CD8-positive, alpha-beta memory T cell (primary cell): ENCODE measurements around the gene NCBP3. TPM values are rescaled to one million over a fixed set of nuclear protein-coding genes. Genes with fewer than 3 reads are reported as not detected.
"Not testable (repeated sequence)": the region's sequence is repeated elsewhere in the genome, so short reads cannot be mapped to it uniquely, and the experiment has no call there.

Source experiments
- CTCF ChIA-PET: fragments of 350-600 bp; sonication (Branson Sonifier 250); formaldehyde crosslinking; loops from one replicate; lab custom pipeline; 2021; ENCODE audit warnings: antibody characterized with exemption; lab: Charles Lee
- POLR2A ChIA-PET: fragments of 350-600 bp; sonication (Branson Sonifier 250); formaldehyde crosslinking; loops from one replicate; lab custom pipeline; 2021; ENCODE audit warnings: antibody characterized with exemption; lab: Charles Lee
- DNase-seq, 5 donors: peaks; one replicate each; pipeline versions ENCODE4 v3.0.0 to v3.0.0-alpha.2; 2020 to 2022; ENCODE audit warnings: mixed read lengths in 1 of 5
- H3K27ac ChIP-seq: one replicate; pipeline ENCODE4 v1.7.0; 2013; ENCODE audit warnings: low read depth, mild to moderate bottlenecking, low read length, moderate library complexity
- H3K27me3 ChIP-seq: 2 replicates; pipeline ENCODE4 v1.7.0; 2013; ENCODE audit warnings: low read length, mild to moderate bottlenecking; ENCODE audit not compliant: insufficient read depth, poor library complexity, severe bottlenecking
- H3K36me3 ChIP-seq: 2 replicates; pipeline ENCODE4 v1.7.0; 2013; ENCODE audit warnings: mild to moderate bottlenecking, low read length, moderate library complexity; ENCODE audit not compliant: insufficient read depth
- H3K4me1 ChIP-seq: 2 replicates; pipeline ENCODE4 v1.7.0; 2013; ENCODE audit warnings: mild to moderate bottlenecking, low read length, moderate library complexity; ENCODE audit not compliant: insufficient read depth
- H3K4me3 ChIP-seq: 2 replicates; pipeline ENCODE4 v1.7.0; 2013; ENCODE audit warnings: mild to moderate bottlenecking, low read length
- H3K9me3 ChIP-seq: 2 replicates; pipeline ENCODE4 v1.7.0; 2013; ENCODE audit warnings: mild to moderate bottlenecking, low read length
- H3K27ac Mint-ChIP-seq, 8 donors: one replicate each; pipeline ENCODE4 v1.8.0; 2020 to 2021; ENCODE audit warnings: mixed read lengths in 8 of 8, mild to moderate bottlenecking in 6 of 8, inconsistent platforms in 3 of 8, moderate library complexity in 3 of 8
- H3K27me3 Mint-ChIP-seq, 2 donors: one replicate each; pipeline ENCODE4 v1.8.0; 2020 to 2021; ENCODE audit warnings: mixed read lengths in 2 of 2, mild to moderate bottlenecking in 1 of 2, moderate library complexity in 1 of 2
- H3K36me3 Mint-ChIP-seq, 3 donors: one replicate each; pipeline ENCODE4 v1.8.0; 2020 to 2021; ENCODE audit warnings: mixed read lengths in 3 of 3, inconsistent platforms in 1 of 3, mild to moderate bottlenecking in 1 of 3
- H3K4me1 Mint-ChIP-seq, 3 donors: one replicate each; pipeline ENCODE4 v1.8.0; 2020 to 2021; ENCODE audit warnings: mixed read lengths in 3 of 3, inconsistent platforms in 1 of 3, mild to moderate bottlenecking in 1 of 3
- H3K4me3 Mint-ChIP-seq, 7 donors: one replicate each; pipeline ENCODE4 v1.8.0; 2020 to 2021; ENCODE audit warnings: mixed read lengths in 7 of 7, mild to moderate bottlenecking in 6 of 7, moderate library complexity in 4 of 7, inconsistent platforms in 2 of 7
- H3K9me3 Mint-ChIP-seq, 5 donors: one replicate each; pipeline ENCODE4 v1.8.0; 2020 to 2022; ENCODE audit warnings: mixed read lengths in 5 of 5, mild to moderate bottlenecking in 3 of 5, moderate library complexity in 2 of 5, inconsistent platforms in 1 of 5
- polyA plus RNA-seq: library from polyadenylated mRNA; unstranded; fragments of 300-500 nt; fragmentation: Illumina TruSeq; gene quantifications from one replicate; pipeline ENCODE4 v1.2.3, GENCODE V29; 2021
- total RNA-seq, 2 experiments: library from RNA; stranded (reverse); gene quantifications; one replicate each; pipeline ENCODE4 v1.2.3, GENCODE V29; 2021

NCBP3 gene
- total and polyA plus RNA-seq, 3 experiments from 2014 or later: 18.0 to 42.0 (median 39.9) TPM

DNA sequence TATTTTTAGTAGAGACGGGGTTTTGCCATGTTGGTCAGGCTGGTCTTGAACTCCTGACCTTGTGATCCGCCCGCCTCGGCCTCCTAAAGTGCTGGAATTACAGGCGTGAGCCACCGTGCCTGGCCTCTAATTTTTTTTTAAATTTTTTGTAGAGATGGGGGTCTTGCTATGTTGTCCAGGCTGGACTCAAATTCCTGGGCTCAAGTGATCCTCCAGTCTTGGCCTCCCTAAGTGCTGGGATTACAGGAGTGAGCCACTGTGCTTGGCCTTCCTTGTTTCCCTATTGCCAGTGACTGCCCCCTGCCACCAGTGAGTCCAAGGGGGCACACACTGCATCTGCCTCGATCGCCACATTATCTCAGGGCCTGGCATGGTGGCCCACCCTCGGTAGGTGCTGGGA, 51.9 kb downstream of the NCBP3 start:
- DNase-seq, H3K27me3 ChIP-seq, H3K9me3 Mint-ChIP-seq, POLR2A ChIA-PET, H3K36me3 ChIP-seq, H3K9me3 ChIP-seq, H3K27me3 Mint-ChIP-seq, CTCF ChIA-PET, H3K4me3 ChIP-seq: not testable (repeated sequence)
- Mint-ChIP-seq H3K36me3 (peaks cover 0 to 27% (median 0%) of the 10 kb centered on the region in 3 donors), H3K4me3 (peak overlapping the region in 3 of 7 donors; percentile 12 to 77 (median 76)), H3K4me1 (peaks cover 61 to 86% (median 74%) of the 10 kb centered on the region in 3 donors), H3K27ac (peak overlapping the region; percentile 54 to 100 (median 98))
- Histone ChIP-seq H3K27ac (peak overlapping the region; percentile 62), H3K4me1 (peaks cover 30% of the 10 kb centered on the region)

DNA sequence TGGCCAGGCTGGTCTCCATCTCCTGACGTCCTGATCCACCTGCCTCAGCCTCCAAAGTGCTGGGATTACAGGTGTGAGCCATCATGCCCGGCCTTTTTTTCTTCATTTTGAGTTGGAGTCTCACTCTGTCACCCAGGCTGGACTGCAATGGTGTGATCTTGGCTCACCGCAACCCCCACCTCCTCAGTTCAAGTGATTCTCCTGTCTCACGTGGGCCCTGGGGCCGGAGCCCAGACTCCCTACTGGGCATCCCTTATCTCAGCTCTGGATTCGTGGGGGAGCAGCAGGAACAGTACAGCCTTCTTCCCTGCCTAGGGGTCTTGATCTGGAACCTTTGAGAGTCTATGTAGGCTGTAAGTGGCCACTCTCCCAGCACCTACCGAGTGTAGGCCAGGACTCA, 52.8 kb downstream of the NCBP3 start:
- CTCF ChIA-PET, H3K9me3 Mint-ChIP-seq, DNase-seq, H3K27me3 ChIP-seq, H3K27ac ChIP-seq, H3K4me3 ChIP-seq, H3K9me3 ChIP-seq, H3K27me3 Mint-ChIP-seq, H3K4me3 Mint-ChIP-seq, POLR2A ChIA-PET, H3K36me3 ChIP-seq: not testable (repeated sequence)
- Mint-ChIP-seq H3K4me1 (peaks cover 56 to 85% (median 69%) of the 10 kb centered on the region in 3 donors), H3K36me3 (peaks cover 0 to 20% (median 0%) of the 10 kb centered on the region in 3 donors), H3K27ac (peak overlapping the region in 6 of 8 donors; percentile 24 to 98 (median 70))
- peaks cover 36% of the 10 kb centered on the region for H3K4me1 ChIP-seq

DNA sequence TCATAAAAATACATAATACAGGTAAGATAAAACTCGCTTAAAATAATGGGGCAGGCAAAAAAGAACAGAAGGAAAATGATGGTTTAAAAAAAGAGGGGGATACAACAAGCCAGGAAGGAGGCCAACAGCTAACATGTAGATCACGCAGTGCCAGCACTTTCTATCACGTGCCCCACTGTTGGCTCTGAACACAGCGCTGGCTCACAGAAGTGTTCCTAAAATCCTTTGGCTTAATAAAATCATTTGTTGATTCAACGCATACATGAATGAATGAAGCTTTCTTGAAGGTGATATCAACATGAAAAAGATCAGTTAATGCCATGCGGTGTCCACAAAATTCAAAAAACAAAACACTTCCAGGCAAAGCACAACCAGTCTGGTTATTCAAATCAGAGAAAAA, 53.6 kb downstream of the NCBP3 start:
- Mint-ChIP-seq H3K9me3 (no peaks in the 10 kb centered on the region), H3K27me3 (no peaks in the 10 kb centered on the region), H3K27ac (peak overlapping the region in 5 of 8 donors; percentile 2 to 90 (median 61)), H3K4me3 (peak overlapping the region in 1 of 7 donors; percentile 27), H3K4me1 (peaks cover 56 to 85% (median 69%) of the 10 kb centered on the region in 3 donors), H3K36me3 (peaks cover 0 to 20% (median 0%) of the 10 kb centered on the region in 3 donors)
- no peak overlapping the region for H3K4me3 ChIP-seq
- POLR2A ChIA-PET: no interaction called here
- no peak overlapping the region for H3K27ac ChIP-seq
- no peaks in the 10 kb centered on the region for H3K27me3 ChIP-seq
- DNase-seq: no peak
- peaks cover 41% of the 10 kb centered on the region for H3K4me1 ChIP-seq
- no peaks in the 10 kb centered on the region for H3K9me3 ChIP-seq
- H3K36me3 ChIP-seq: no peaks in the 10 kb centered on the region
- CTCF ChIA-PET: interaction anchor here (1.5 to 1.7 kb wide), 2 partner anchors 8 to 55 kb away, joined by 3 to 6 read pairs; partner anchors contain the start of gene ITGAE

DNA sequence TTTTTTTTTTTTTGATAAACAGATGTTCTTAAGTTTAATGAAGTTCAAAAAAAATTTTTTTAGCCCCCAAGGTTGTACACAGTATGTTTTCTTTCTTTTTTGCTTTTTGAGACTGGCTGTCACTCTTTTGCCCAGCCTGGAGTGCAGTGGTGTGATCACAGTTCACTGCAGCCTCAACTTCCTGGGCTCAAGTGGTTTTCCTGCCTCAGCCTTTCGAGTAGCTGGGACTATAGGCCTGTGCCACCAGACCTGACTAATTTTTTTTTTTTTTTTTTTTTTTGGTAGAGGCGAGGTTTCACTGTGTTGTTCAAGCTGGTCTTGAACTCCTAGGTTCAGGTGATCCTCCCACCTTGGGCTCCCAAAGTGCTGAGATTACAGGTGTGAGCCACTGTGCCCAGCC, 57.8 kb downstream of the NCBP3 start:
- peak in 2 of 5 donors; percentile 57 to 72 for DNase-seq
- Histone ChIP-seq H3K36me3 (no peaks in the 10 kb centered on the region), H3K4me3 (no peak overlapping the region), H3K4me1 (peaks cover 15% of the 10 kb centered on the region), H3K9me3 (no peaks in the 10 kb centered on the region), H3K27ac (no peak overlapping the region), H3K27me3 (no peaks in the 10 kb centered on the region)
- H3K27ac Mint-ChIP-seq: peak overlapping the region; percentile 26 to 87 (median 74)
- H3K27me3 Mint-ChIP-seq: no peaks in the 10 kb centered on the region
- H3K36me3 Mint-ChIP-seq: peaks cover 0 to 16% (median 0%) of the 10 kb centered on the region in 3 donors
- H3K4me3 Mint-ChIP-seq: peak overlapping the region; percentile 3 to 78 (median 60)
- no peaks in the 10 kb centered on the region for H3K9me3 Mint-ChIP-seq
- peaks cover 38 to 72% (median 53%) of the 10 kb centered on the region in 3 donors for H3K4me1 Mint-ChIP-seq
- POLR2A ChIA-PET: interaction anchor here (0.6 to 1.5 kb wide), 7 partner anchors 10 to 106 kb away, joined by 3 to 11 read pairs (median 4); no protein-coding TSS in a partner anchor
- CTCF ChIA-PET: interaction anchor here (0.6 to 2.8 kb wide), 4 partner anchors 22 to 941 kb away, joined by 3 to 11 read pairs (median 6); no protein-coding TSS in a partner anchor

DNA sequence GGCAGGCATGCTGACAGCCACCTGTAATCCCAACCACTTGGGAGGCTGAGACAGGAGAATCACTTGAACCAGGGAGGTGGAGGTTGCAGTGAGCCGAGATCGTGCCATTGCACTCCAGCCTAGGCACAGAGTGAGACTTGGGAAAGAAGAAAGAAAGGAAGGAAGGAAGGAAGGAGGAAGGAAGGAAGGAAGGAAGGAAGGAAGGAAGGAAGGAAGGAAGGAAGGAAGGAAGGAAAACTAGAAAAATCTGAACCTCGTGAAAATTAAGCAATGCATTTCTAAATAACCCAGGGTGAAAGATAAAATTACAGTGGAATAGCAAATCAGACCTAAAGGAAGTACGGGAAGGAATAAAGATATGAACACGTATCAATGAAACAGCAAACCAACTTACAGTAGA, 60.7 kb downstream of the NCBP3 start:
- peaks cover 28 to 50% (median 38%) of the 10 kb centered on the region in 3 donors for H3K4me1 Mint-ChIP-seq
- peaks cover 12% of the 10 kb centered on the region for H3K4me1 ChIP-seq
- CTCF ChIA-PET, H3K9me3 ChIP-seq, POLR2A ChIA-PET, H3K27me3 ChIP-seq, H3K9me3 Mint-ChIP-seq, H3K4me3 Mint-ChIP-seq, H3K27ac ChIP-seq, H3K27me3 Mint-ChIP-seq, H3K36me3 ChIP-seq, DNase-seq, H3K4me3 ChIP-seq: not testable (repeated sequence)
- peaks cover 0 to 14% (median 0%) of the 10 kb centered on the region in 3 donors for H3K36me3 Mint-ChIP-seq
- peak overlapping the region in 3 of 8 donors; percentile 14 to 66 (median 66) for H3K27ac Mint-ChIP-seq

DNA sequence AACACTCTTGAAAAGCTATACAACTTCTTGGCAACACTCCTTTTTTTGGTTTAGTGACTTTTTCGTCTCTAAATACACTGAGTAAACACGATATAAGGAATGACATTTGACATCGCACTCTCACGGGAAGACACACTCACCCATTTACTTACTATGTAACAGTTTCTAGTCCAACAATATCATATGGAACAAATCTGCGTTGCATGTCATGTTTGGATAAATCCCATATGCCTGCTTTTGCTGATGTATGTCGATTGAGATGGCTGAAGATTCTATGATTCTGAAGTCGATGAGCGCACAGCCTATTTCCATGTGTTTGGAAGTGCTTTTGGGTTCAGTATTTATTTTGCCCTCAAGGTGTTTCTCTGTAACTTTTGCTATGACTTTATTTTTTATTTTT, 63.3 kb downstream of the NCBP3 start:
- H3K9me3 ChIP-seq: no peaks in the 10 kb centered on the region
- ChIA-PET POLR2A (no interaction called here), CTCF (interaction anchor here (0.9 kb wide), 1 partner anchor 44 kb away, joined by 3 read pairs; no protein-coding TSS in a partner anchor)
- H3K27me3 Mint-ChIP-seq: peaks cover 0 to 1% of the 10 kb centered on the region in 2 donors
- no peaks in the 10 kb centered on the region for H3K27me3 ChIP-seq
- H3K27ac ChIP-seq: no peak overlapping the region
- H3K27ac Mint-ChIP-seq: peak overlapping the region in 1 of 8 donors; percentile 43
- no peak overlapping the region for H3K4me3 Mint-ChIP-seq
- H3K9me3 Mint-ChIP-seq: no peaks in the 10 kb centered on the region
- peaks cover 0 to 13% (median 0%) of the 10 kb centered on the region in 3 donors for H3K36me3 Mint-ChIP-seq
- no peak for DNase-seq
- H3K4me3 ChIP-seq: no peak overlapping the region
- H3K36me3 ChIP-seq: no peaks in the 10 kb centered on the region
- H3K4me1 Mint-ChIP-seq: peaks cover 11 to 28% (median 18%) of the 10 kb centered on the region in 3 donors
- H3K4me1 ChIP-seq: peaks cover under 1% of the 10 kb centered on the region

DNA sequence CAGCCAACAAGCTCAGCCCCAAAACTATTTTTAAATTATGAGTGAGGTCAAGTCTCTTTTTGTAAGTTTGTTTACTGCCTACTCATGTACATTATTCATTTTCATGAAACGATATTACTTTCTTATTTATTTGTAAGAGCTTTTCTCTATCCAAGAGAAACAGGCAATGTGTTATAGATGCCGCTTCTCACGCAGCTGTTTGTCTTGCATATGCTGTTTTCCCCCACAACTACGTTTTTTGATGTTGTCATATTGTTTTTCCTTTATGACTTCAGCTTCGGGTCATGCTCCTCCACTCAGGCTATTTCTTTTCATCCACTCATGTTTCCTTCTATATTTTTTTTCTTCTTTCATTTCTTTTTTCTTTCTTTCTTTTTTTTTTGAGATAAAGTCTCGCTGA, 65.1 kb downstream of the NCBP3 start:
- peak overlapping the region in 1 of 8 donors; percentile 14 for H3K27ac Mint-ChIP-seq
- H3K4me3 Mint-ChIP-seq: no peak overlapping the region
- H3K27me3 Mint-ChIP-seq: peaks cover 0 to 1% of the 10 kb centered on the region in 2 donors
- H3K4me1 Mint-ChIP-seq: peaks cover 5 to 16% (median 8%) of the 10 kb centered on the region in 3 donors
- no peak overlapping the region for H3K27ac ChIP-seq
- DNase-seq: no peak
- no peaks in the 10 kb centered on the region for H3K36me3 ChIP-seq
- no peaks in the 10 kb centered on the region for H3K4me1 ChIP-seq
- no peaks in the 10 kb centered on the region for H3K9me3 Mint-ChIP-seq
- POLR2A ChIA-PET: interaction anchor here (0.6 to 0.7 kb wide), 2 partner anchors 37 to 777 kb away, joined by 3 to 4 read pairs; no protein-coding TSS in a partner anchor
- H3K9me3 ChIP-seq: no peaks in the 10 kb centered on the region
- H3K4me3 ChIP-seq: no peak overlapping the region
- no peaks in the 10 kb centered on the region for H3K27me3 ChIP-seq
- H3K36me3 Mint-ChIP-seq: peaks cover 0 to 12% (median 0%) of the 10 kb centered on the region in 3 donors
- CTCF ChIA-PET: interaction anchor here (1.0 to 3.1 kb wide), 4 partner anchors 11 to 43 kb away, joined by 3 to 15 read pairs (median 4); no protein-coding TSS in a partner anchor

DNA sequence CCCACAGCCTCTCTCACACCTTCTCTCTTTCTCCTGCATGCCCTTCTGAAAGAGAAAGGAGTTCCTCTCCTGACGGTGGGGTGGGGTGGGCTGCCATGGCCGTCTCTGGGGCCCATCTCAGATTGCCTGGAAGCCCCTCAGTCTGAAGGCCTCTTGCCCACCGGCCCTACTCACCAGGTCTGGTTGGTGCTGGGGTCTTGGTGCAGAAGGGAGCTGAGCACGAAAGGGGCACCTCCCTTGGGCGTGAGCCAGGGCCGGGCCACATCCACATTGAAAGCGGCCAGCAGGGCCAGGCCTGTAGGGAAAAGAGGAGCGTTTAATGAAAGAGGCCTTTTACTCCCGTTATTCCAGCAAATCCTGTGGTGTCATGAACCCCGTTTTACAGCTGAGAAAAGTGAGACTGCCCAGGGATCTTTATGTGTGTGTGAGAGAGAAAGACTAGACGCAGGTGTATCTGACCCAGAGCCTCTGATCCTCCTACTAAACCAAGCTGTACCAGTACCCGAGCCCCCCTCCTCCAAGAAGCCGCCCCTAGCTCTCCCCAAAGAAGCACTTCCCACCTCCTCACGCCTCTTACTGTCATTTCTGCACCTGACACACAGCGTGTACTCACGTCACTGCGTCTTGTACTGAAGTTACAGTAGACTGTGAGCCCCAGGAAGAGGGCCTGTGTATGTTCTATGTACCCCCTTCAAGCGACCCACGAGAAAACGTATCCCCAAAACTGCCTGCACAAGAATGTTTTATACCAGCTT, 68.5 kb downstream of the NCBP3 start:
- H3K4me3 Mint-ChIP-seq: no peak overlapping the region
- peak overlapping the region in 2 of 8 donors; percentile 26 to 35 for H3K27ac Mint-ChIP-seq
- no peak overlapping the region for H3K4me3 ChIP-seq
- H3K4me1 Mint-ChIP-seq: peaks cover 4 to 10% (median 4%) of the 10 kb centered on the region in 3 donors
- POLR2A ChIA-PET: no interaction called here
- peaks cover 0 to 1% of the 10 kb centered on the region in 2 donors for H3K27me3 Mint-ChIP-seq
- CTCF ChIA-PET: interaction anchor here (0.7 kb wide), 1 partner anchor 67 kb away, joined by 4 read pairs; no protein-coding TSS in a partner anchor
- H3K27ac ChIP-seq: no peak overlapping the region
- DNase-seq: no peak
- no peaks in the 10 kb centered on the region for H3K27me3 ChIP-seq
- H3K9me3 Mint-ChIP-seq: no peaks in the 10 kb centered on the region
- H3K9me3 ChIP-seq: no peaks in the 10 kb centered on the region
- no peaks in the 10 kb centered on the region for H3K36me3 ChIP-seq
- peaks cover 0 to 29% (median 0%) of the 10 kb centered on the region in 3 donors for H3K36me3 Mint-ChIP-seq
- no peaks in the 10 kb centered on the region for H3K4me1 ChIP-seq
